Measurements from ENCODE around the gene GJB5. TPM values are rescaled to one million over a fixed set of nuclear protein-coding genes. Genes with fewer than 3 reads are reported as not detected.

The GJB5 gene
- total RNA-seq, 1 donor from 2014 or later = not detected

DNA sequence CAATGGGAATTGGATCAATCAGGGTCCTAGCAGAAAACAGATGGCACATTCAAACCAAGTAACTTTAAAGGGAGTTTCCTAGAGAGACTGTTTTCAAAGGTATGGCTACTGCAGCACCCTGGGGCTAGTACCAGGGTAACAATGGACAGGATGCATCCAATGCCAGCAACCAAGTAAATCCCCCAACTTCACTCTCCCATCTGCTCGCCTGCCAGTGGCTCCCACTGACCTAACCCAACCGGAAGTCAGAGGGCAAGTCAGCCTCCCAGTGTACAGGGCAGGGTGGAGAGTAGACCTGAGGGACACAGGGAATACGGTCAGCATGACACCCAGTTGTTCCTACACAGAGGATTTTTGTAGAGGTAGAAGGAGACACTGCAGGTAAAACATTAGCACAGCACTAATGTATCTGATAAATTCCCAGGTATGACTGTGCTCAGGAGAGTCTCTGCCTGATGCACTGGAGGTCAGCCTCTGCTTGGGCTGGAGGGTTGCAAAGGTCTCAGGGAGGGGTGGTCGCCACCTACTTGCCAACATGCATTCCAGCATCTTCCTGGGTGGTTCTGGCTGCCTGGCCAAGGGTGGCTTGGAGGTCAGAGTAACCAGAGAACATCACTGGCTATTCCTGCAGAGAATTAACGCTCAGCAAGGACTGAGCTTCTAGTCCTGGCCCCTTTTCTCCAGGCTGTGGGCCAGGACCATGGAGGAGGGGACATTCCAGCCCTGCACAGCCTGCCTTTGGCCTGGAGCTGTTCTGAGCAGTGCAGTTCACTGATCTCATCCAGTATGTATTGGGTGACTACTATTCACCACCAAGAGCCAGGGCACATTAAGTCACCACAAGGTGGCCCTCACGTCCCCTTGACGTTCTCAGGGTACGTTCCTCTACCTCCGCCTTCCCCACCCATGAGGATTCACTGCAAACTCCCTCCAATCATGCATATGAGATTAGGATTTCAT, 32.9 kb downstream of the GJB5 start:
- H3K36me3 Mint-ChIP-seq (ENCODE audit: low read depth) = no peaks in the 10 kb centered on the region
- DNase-seq = no peak
- H3K4me1 Mint-ChIP-seq = peaks cover 17% of the 10 kb centered on the region
- ATAC-seq (ENCODE audit: low read depth) = no peak
- ChIA-PET POLR2A (no interaction called here), CTCF (interaction anchor here (1.5 kb wide), 1 partner anchor 9 kb away, joined by 3 read pairs; no protein-coding TSS in a partner anchor)
- TF ChIP-seq, protein P1, sequence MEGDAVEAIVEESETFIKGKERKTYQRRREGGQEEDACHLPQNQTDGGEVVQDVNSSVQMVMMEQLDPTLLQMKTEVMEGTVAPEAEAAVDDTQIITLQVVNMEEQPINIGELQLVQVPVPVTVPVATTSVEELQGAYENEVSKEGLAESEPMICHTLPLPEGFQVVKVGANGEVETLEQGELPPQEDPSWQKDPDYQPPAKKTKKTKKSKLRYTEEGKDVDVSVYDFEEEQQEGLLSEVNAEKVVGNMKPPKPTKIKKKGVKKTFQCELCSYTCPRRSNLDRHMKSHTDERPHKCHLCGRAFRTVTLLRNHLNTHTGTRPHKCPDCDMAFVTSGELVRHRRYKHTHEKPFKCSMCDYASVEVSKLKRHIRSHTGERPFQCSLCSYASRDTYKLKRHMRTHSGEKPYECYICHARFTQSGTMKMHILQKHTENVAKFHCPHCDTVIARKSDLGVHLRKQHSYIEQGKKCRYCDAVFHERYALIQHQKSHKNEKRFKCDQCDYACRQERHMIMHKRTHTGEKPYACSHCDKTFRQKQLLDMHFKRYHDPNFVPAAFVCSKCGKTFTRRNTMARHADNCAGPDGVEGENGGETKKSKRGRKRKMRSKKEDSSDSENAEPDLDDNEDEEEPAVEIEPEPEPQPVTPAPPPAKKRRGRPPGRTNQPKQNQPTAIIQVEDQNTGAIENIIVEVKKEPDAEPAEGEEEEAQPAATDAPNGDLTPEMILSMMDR (IDR thresholded peaks at IDR 0.05) = no peak
- intact Hi-C loops (cut with micrococcal nuclease) = no loop called here
- peaks cover 53% of the 10 kb centered on the region for H3K27me3 Mint-ChIP-seq
- no peak overlapping the region for H3K4me3 Mint-ChIP-seq
- H3K27ac Mint-ChIP-seq = no peak overlapping the region
- H3K9me3 Mint-ChIP-seq = no peaks in the 10 kb centered on the region

DNA sequence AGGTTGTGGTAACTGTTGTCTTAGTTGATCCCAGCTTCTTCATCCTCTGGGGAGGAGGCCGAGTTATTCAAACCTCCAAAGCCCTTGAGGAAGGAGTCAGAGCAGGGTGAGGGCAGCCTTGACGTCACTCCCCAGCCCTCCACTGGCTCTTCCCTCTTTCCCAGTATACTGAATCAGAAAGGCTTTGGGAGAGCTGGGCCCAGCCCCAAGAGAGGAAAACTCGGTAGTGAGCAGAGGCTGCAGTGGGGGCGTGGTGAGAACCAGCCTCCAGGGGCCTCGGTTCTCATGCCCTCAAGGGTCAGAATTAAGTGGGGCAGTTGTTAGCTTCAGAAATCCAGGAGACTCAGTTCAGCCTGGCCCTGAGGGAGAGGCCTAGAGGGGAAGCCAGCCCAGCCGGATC, 36.1 kb downstream of the GJB5 start:
- Mint-ChIP-seq H3K27me3 (peaks cover 38% of the 10 kb centered on the region), H3K27ac (no peak overlapping the region), H3K9me3 (no peaks in the 10 kb centered on the region), H3K4me1 (peaks cover 17% of the 10 kb centered on the region), H3K36me3 (ENCODE audit: low read depth) (no peaks in the 10 kb centered on the region), H3K4me3 (no peak overlapping the region)
- TF ChIP-seq, protein P1 (IDR thresholded peaks at IDR 0.05) = no peak
- ATAC-seq (ENCODE audit: low read depth) (no peak), DNase-seq (no peak)
- POLR2A ChIA-PET = no interaction called here
- CTCF ChIA-PET = interaction anchor here (1.4 kb wide), 1 partner anchor 61 kb away, joined by 3 read pairs; no protein-coding TSS in a partner anchor
- intact Hi-C loops (cut with micrococcal nuclease) = no loop called here

DNA sequence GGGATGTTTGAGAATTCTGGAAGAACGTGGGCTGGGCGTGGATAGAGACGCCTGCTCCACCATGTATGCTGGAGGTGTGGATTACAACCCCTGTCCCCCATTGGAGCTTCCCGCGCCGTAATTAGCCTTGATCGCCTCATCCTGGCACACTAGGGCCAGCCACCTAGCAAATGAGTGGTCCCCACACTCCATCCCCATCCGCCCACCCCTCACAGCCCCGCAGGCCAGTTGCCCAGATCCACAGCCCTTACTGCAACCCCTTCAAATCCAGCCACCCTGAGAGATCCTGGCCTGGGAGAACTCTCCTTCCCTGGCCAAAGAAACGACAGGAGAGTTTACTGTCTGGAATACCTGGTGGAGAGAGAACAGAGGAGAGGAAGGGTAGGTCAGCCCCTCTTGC, 37.6 kb downstream of the GJB5 start:
- ChIA-PET POLR2A (no interaction called here), CTCF (no interaction called here)
- intact Hi-C loops (cut with micrococcal nuclease) = no loop called here
- TF ChIP-seq, protein P1 (IDR thresholded peaks at IDR 0.05) = no peak
- Mint-ChIP-seq H3K4me1 (peaks cover 28% of the 10 kb centered on the region), H3K36me3 (ENCODE audit: low read depth) (no peaks in the 10 kb centered on the region), H3K4me3 (peak overlapping the region; percentile 42), H3K9me3 (no peaks in the 10 kb centered on the region), H3K27me3 (peaks cover 31% of the 10 kb centered on the region), H3K27ac (no peak overlapping the region)
- DNase-seq (no peak), ATAC-seq (ENCODE audit: low read depth) (no peak)

DNA sequence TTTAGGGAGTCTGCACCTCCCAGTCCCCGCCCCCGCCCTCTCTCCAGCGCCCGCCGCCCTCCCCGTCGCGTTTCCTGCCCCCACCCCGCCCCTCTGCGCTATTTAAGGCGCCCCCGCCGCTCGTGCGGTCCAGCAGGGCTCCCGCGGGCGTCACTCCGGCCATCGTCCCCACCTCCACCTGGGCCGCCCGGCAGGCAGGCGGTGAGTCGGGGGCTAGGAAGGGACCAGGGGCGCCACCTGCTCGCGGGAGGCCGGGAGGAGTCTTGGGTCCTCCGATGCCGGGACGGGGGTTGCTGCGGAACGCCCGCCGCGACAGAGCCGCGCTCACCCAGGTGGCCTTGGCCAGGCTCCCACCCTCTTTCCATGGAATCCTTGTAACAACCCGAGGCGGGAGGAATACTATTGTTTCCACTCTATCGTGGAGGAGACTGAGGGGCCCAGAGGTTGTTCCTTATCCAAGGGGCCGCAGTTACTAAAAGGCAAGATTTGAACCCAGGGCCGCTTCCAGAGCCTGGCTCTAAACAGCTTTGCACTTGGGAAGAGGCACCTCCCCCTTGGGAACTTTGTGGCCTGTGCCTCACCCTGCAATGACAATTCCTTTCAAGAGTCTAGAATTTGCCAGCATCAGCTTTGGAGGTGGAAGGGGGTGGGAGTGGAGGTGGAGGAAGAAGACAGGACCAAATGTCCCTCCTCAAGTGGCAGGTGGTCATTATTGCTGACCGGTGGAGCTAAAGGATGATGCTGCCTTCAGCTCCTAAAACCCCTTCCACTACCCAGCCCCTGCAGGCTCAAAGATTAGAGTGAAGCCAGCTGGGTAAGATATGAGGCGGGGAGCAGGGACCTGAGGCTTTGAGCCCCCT, 38.3 kb downstream of the GJB5 start, which contains the start of gene GJA4:
Gene GJA4, plus strand, starts transcription at position 132 of the 860 bp plus-strand sequence. CDS start 1,215 bp downstream, outside the sequence.
- Mint-ChIP-seq H3K9me3 (no peaks in the 10 kb centered on the region), H3K4me1 (peaks cover 28% of the 10 kb centered on the region), H3K36me3 (ENCODE audit: low read depth) (no peaks in the 10 kb centered on the region), H3K4me3 (peak within 1 kb of the TSS; percentile 42), H3K27me3 (peaks cover 31% of the 10 kb centered on the region), H3K27ac (no peak within 1 kb of the TSS)
- TF ChIP-seq, protein P1 (IDR thresholded peaks at IDR 0.05) = no peak
- ChIA-PET CTCF (no interaction called here), POLR2A (no interaction called here)
- intact Hi-C loops (cut with micrococcal nuclease) = no loop called here
- no peak for ATAC-seq (ENCODE audit: low read depth)
- no peak for DNase-seq

Data from activated B cell treated with CpG ODN at 0.5 μM for 24 hours (primary cell).